IMR-90 (cell line): ENCODE measurements around the gene ABHD12B. TPM values are rescaled to one million over a fixed set of nuclear protein-coding genes. Genes with fewer than 3 reads are reported as not detected.

Experiments used
- ATAC-seq: fragments of 200-7000 bp; cut with Tn5 transposase; 2 replicates; pipeline ENCODE4 v1.9.1; 2020; ENCODE audit warnings: low read depth, mild to moderate bottlenecking, moderate library complexity
- BruUV-seq: library from RNA; stranded (reverse); fragments of 400-500 nt; replicated peaks from 2 replicates; lab custom pipeline; 2021; lab: Mats Ljungman, UMichigan
- CTCF ChIA-PET: fragments of 300-600 bp; formaldehyde crosslinking; extraction: SDS; loops from one replicate; lab custom pipeline; 2021; ENCODE audit warnings: antibody characterized with exemption; lab: Yijun Ruan, JAX
- POLR2A ChIA-PET: fragments of 300-600 bp; sonication (Branson Sonifier 250); formaldehyde crosslinking; loops from one replicate; lab custom pipeline; 2022; ENCODE audit warnings: antibody characterized with exemption; ENCODE audit not compliant: unreplicated experiment; lab: Charles Lee
- DNase-seq: peaks from one replicate; pipeline ENCODE4 v3.0.0; 2013
- H2AFZ ChIP-seq: replicated peaks from 2 replicates; pipeline ENCODE3; 2013; ENCODE audit warnings: low read length, mild to moderate bottlenecking; ENCODE audit not compliant: poor library complexity
- H2AK5ac ChIP-seq: 2 replicates; pipeline ENCODE4 v1.6.1; 2013; ENCODE audit warnings: low read depth, low read length, inconsistent platforms
- H2AK9ac ChIP-seq: replicated peaks from 2 replicates; pipeline ENCODE3; 2013; ENCODE audit warnings: mild to moderate bottlenecking, low read depth, low read length, moderate library complexity; ENCODE audit not compliant: poor library complexity
- H2BK120ac ChIP-seq: 2 replicates; pipeline ENCODE4 v1.6.1; 2013; ENCODE audit warnings: low read depth, low read length, inconsistent platforms
- H2BK15ac ChIP-seq: 3 replicates; pipeline ENCODE4 v1.6.1; 2013; ENCODE audit warnings: low read depth, low read length, inconsistent platforms
- H2BK20ac ChIP-seq: 2 replicates; pipeline ENCODE4 v1.6.1; 2013; ENCODE audit warnings: low read depth, mild to moderate bottlenecking, inconsistent platforms, low read length, moderate library complexity
- H2BK5ac ChIP-seq: 2 replicates; pipeline ENCODE4 v1.6.1; 2013; ENCODE audit warnings: mild to moderate bottlenecking, low read depth, low read length, inconsistent platforms; ENCODE audit not compliant: poor library complexity, severe bottlenecking
- H3K14ac ChIP-seq: replicated peaks from 2 replicates; pipeline ENCODE4 v1.6.1; 2013; ENCODE audit warnings: low read depth, low read length, inconsistent platforms
- H3K18ac ChIP-seq: 2 replicates; pipeline ENCODE4 v1.6.1; 2013; ENCODE audit warnings: low read depth, low read length, control low read depth
- H3K23ac ChIP-seq: 2 replicates; pipeline ENCODE4 v1.6.1; 2013; ENCODE audit warnings: low read depth, low read length, inconsistent platforms
- H3K27ac ChIP-seq: 2 replicates; pipeline ENCODE4 v1.5.1; 2013; ENCODE audit warnings: mild to moderate bottlenecking, control low read depth, low read length; ENCODE audit not compliant: insufficient read depth
- H3K27me3 ChIP-seq: 2 replicates; pipeline ENCODE4 v1.6.1; 2013; ENCODE audit warnings: low read length; ENCODE audit not compliant: control insufficient read depth, insufficient read depth
- H3K36me3 ChIP-seq: 2 replicates; pipeline ENCODE4 v1.6.1; 2013; ENCODE audit warnings: low read length, mixed read lengths; ENCODE audit not compliant: control insufficient read depth, insufficient read depth
- H3K4ac ChIP-seq: 2 replicates; pipeline ENCODE4 v1.6.1; 2013; ENCODE audit warnings: low read depth, low read length, inconsistent platforms
- H3K4me1 ChIP-seq: 2 replicates; pipeline ENCODE4 v1.6.1; 2013; ENCODE audit warnings: low read length, mixed read lengths; ENCODE audit not compliant: control insufficient read depth, insufficient read depth
- H3K4me2 ChIP-seq: 2 replicates; pipeline ENCODE4 v1.6.1; 2013; ENCODE audit warnings: low read depth, mild to moderate bottlenecking, control low read depth, low read length, moderate library complexity
- H3K4me3 ChIP-seq: 2 replicates; pipeline ENCODE4 v1.5.1; 2013; ENCODE audit warnings: low read depth, mild to moderate bottlenecking, control low read depth, low read length, moderate library complexity; ENCODE audit not compliant: insufficient read depth
- H3K56ac ChIP-seq: 2 replicates; pipeline ENCODE4 v1.6.1; 2013; ENCODE audit warnings: low read length, inconsistent platforms; ENCODE audit not compliant: insufficient read depth; ENCODE audit errors: extremely low read depth
- H3K79me1 ChIP-seq, 2 experiments: 2 replicates each; pipeline ENCODE4 v1.6.1; 2013; ENCODE audit warnings: low read length in 2 of 2, inconsistent platforms in 1 of 2, low read depth in 1 of 2
- H3K9ac ChIP-seq: 2 replicates; pipeline ENCODE4 v1.6.1; 2013; ENCODE audit warnings: low read depth, low read length, control low read depth
- H3K9me1 ChIP-seq: 2 replicates; pipeline ENCODE4 v1.6.1; 2013; ENCODE audit warnings: low read length, inconsistent platforms; ENCODE audit not compliant: insufficient read depth
- H3K9me3 ChIP-seq: 2 replicates; pipeline ENCODE4 v1.6.1; 2013; ENCODE audit warnings: low read length; ENCODE audit not compliant: control insufficient read depth, insufficient read depth
- H4K20me1 ChIP-seq: 2 replicates; pipeline ENCODE4 v1.6.1; 2013; ENCODE audit warnings: low read length, inconsistent platforms; ENCODE audit not compliant: insufficient read depth
- H4K5ac ChIP-seq: 2 replicates; pipeline ENCODE4 v1.6.1; 2013; ENCODE audit warnings: mild to moderate bottlenecking, low read depth, low read length, control low read depth
- H4K8ac ChIP-seq, 2 experiments: 2 replicates each; pipeline ENCODE4 v1.6.1; 2013; ENCODE audit warnings: low read depth in 2 of 2, low read length in 2 of 2, control low read depth in 1 of 2, inconsistent platforms in 1 of 2
- H4K91ac ChIP-seq: 2 replicates; pipeline ENCODE4 v1.6.1; 2013; ENCODE audit warnings: low read depth, low read length, inconsistent platforms; ENCODE audit not compliant: insufficient read depth
- BHLHE40 ChIP-seq: fragments of 150-350 bp; IDR thresholded peaks from 2 replicates; pipeline ENCODE4 v1.6.1; 2016; ENCODE audit warnings: mild to moderate bottlenecking, low read depth, low read length
- CEBPB ChIP-seq: IDR thresholded peaks from 2 replicates; pipeline ENCODE4 v1.6.1; 2012; ENCODE audit warnings: low read depth, low read length, improper control_type of control experiment
- CTCF ChIP-seq: conservative IDR thresholded peaks from 2 replicates; pipeline ENCODE4 v1.5.1; 2012; ENCODE audit warnings: mild to moderate bottlenecking, low read depth, low read length, improper control_type of control experiment
- ELK1 ChIP-seq: fragments of 150-350 bp; IDR thresholded peaks from 2 replicates; pipeline ENCODE4 v1.6.1; 2016; ENCODE audit warnings: low read depth, mild to moderate bottlenecking, low read length, moderate library complexity, borderline replicate concordance
- MAFK ChIP-seq: IDR thresholded peaks from 2 replicates; pipeline ENCODE4 v1.6.1; 2012; ENCODE audit warnings: low read depth, low read length, improper control_type of control experiment
- MXI1 ChIP-seq: IDR thresholded peaks from 2 replicates; pipeline ENCODE4 v1.6.1; 2012; ENCODE audit warnings: low read depth, mild to moderate bottlenecking, low read length, moderate library complexity, borderline replicate concordance
- NFE2L2 ChIP-seq: fragments of 150-350 bp; IDR thresholded peaks from 2 replicates; pipeline ENCODE4 v1.6.1; 2016; ENCODE audit warnings: low read depth, mild to moderate bottlenecking, low read length
- RAD21 ChIP-seq: IDR thresholded peaks from 2 replicates; pipeline ENCODE4 v1.6.1; 2012; ENCODE audit warnings: low read length, improper control_type of control experiment
- RFX5 ChIP-seq: IDR thresholded peaks from 2 replicates; pipeline ENCODE4 v1.8.0; 2012; ENCODE audit warnings: low read depth, mild to moderate bottlenecking, low read length, moderate library complexity
- USF2 ChIP-seq: fragments of 150-350 bp; IDR thresholded peaks from 2 replicates; pipeline ENCODE4 v1.6.1; 2017; ENCODE audit warnings: mild to moderate bottlenecking, antibody characterized with exemption, low read length, low read depth
- WGBS, 2 experiments: methylation state at CpG; one replicate each; pipeline versions ENCODE4 v1.1.5 to v1.1.7; 2013; ENCODE audit warnings: missing lambda C conversion rate in 2 of 2; ENCODE audit not compliant: insufficient read length in 1 of 2; ENCODE audit errors: extremely low coverage in 2 of 2; 5-methylcytosine and 5-hydroxymethylcytosine counted together
- dilution Hi-C: fragments of 300-500 bp; cut with HindIII; formaldehyde crosslinking; loops from one replicate; pipeline ENCODE4 v1.14.3; 2018; ENCODE audit warnings: low sequenced_read_pairs; ENCODE audit not compliant: unreplicated experiment
- in situ Hi-C: fragments of 300-500 bp; cut with MboI; formaldehyde crosslinking; loops from 3 replicates; pipeline ENCODE4 v1.14.3; 2019; ENCODE audit warnings: low sequenced_read_pairs, inconsistent platforms, mixed read lengths
- intact Hi-C: fragments of 100-400 bp; cut with micrococcal nuclease; formaldehyde crosslinking; loops from 2 replicates; pipeline ENCODE4 v1.10.0; 2022
- polyA plus RNA-seq, 3 experiments: library from polyadenylated mRNA; depleted of rRNA; stranded (reverse); fragments of >200 nt; gene quantifications; 2 replicates each; pipeline ENCODE4 v1.2.3, GENCODE V29; 2012; ENCODE audit warnings: low replicate concordance in 1 of 3
- total RNA-seq: library from RNA; depleted of rRNA; stranded (reverse); fragments of >200 nt; gene quantifications from 2 replicates; pipeline ENCODE4 v1.2.3, GENCODE V29; 2012

The ABHD12B gene
- total and polyA plus RNA-seq, 2 of the 4 experiments (the other 2 are of a cell fraction) = 0.18 TPM; not detected in 1

- TF ChIP-seq RAD21 = no peak
Measured at GRCh38 chr14:50823051-50823761, 48.6 kb upstream of the ABHD12B start (continued).

GRCh38 chr14:50823762-50824636, 47.9 kb upstream of the ABHD12B start:
- H3K14ac ChIP-seq = no peak overlapping the region
- peaks cover 15% of the 10 kb centered on the region for H3K4me1 ChIP-seq
- POLR2A ChIA-PET = no interaction called here
- no peak overlapping the region for H3K9ac ChIP-seq
- no peak overlapping the region for H2AFZ ChIP-seq
- peak overlapping the region; percentile 58 for H3K4me2 ChIP-seq
- H2AK5ac ChIP-seq = no peak overlapping the region
- no peak overlapping the region for H4K91ac ChIP-seq
- peaks cover 21% of the 10 kb centered on the region for H3K9me1 ChIP-seq
- dilution Hi-C loops = no loop called here
- H3K36me3 ChIP-seq = peaks cover 2% of the 10 kb centered on the region
- no peak overlapping the region for H2AK9ac ChIP-seq
- no peak overlapping the region for H3K4ac ChIP-seq
- no peaks in the 10 kb centered on the region for H3K27me3 ChIP-seq
- peaks cover 43 to 86% of the 10 kb centered on the region in 2 experiments for H3K79me1 ChIP-seq
- intact Hi-C loops = no loop called here
- H3K4me3 ChIP-seq = no peak overlapping the region
- no peak overlapping the region for H2BK120ac ChIP-seq
- no peak overlapping the region for H2BK5ac ChIP-seq
- CTCF ChIA-PET = interaction anchor here (0.6 to 0.9 kb wide), 2 partner anchors 22 to 46 kb away, joined by 3 to 4 read pairs; no protein-coding TSS in a partner anchor
- H4K20me1 ChIP-seq = peaks cover 73% of the 10 kb centered on the region
- no peak overlapping the region for H2BK15ac ChIP-seq
- no peak overlapping the region for H4K5ac ChIP-seq
- H3K9me3 ChIP-seq = no peaks in the 10 kb centered on the region
- H2BK20ac ChIP-seq = no peak overlapping the region
- WGBS, 2 experiments = 80% methylated on average over 1 of the region's 10 CpGs; no CpG with 5 or more reads in 1 of the 2 experiments
- no peak overlapping the region for H4K8ac ChIP-seq
- DNase-seq = no peak
- H3K27ac ChIP-seq = no peak overlapping the region
- H3K56ac ChIP-seq = no peak overlapping the region
- H3K18ac ChIP-seq = no peak overlapping the region
- in situ Hi-C loops = no loop called here
- ATAC-seq = peak; percentile 37; the same call in 1 of the 2 replicates
- H3K23ac ChIP-seq = no peak overlapping the region
- no TSS peak for BruUV-seq
- no peak for TF ChIP-seq MXI1
- TF ChIP-seq CEBPB = no peak
- TF ChIP-seq MAFK = no peak
- TF ChIP-seq NFE2L2 = no peak
- TF ChIP-seq CTCF = no peak
- TF ChIP-seq BHLHE40 = no peak
- no peak for TF ChIP-seq RAD21
- no peak for TF ChIP-seq ELK1
- TF ChIP-seq RFX5 = no peak
- TF ChIP-seq USF2 = no peak
